Hepatocyte (in vitro differentiated cells): ENCODE data around the gene DCAF4.

Experiments used
- EZH2 ChIP-seq: fragments of 200-600 bp; sonication (generic); IDR thresholded peaks from 2 replicates; pipeline ENCODE4 v1.6.1; 2016; ENCODE audit warnings: antibody characterized with exemption, mild to moderate bottlenecking, borderline replicate concordance
- EZH2phosphoT487 ChIP-seq: fragments of 200-600 bp; sonication (generic); IDR thresholded peaks from one replicate; pipeline ENCODE4 v1.6.1; 2018; ENCODE audit warnings: antibody characterized with exemption, mild to moderate bottlenecking, low read depth, moderate library complexity; ENCODE audit not compliant: unreplicated experiment, severe bottlenecking

- TF ChIP-seq EZH2 (no peak), EZH2phosphoT487 (no peak)
Measured at GRCh38 chr14:72982146-72982708, 56.0 kb downstream of the DCAF4 start.
